HepG2 (cell line): ENCODE results near the gene ZNF117. TPM values are rescaled to one million over a fixed set of nuclear protein-coding genes. Genes with fewer than 3 reads are reported as not detected.

Experiments
- ATAC-seq: fragments of 200-7000 bp; cut with Tn5 transposase; 3 replicates; pipeline ENCODE4 v1.9.1; 2020; ENCODE audit warnings: mild to moderate bottlenecking, moderate library complexity
- BruUV-seq: library from RNA; stranded (reverse); fragments of 400-500 nt; replicated peaks from 2 replicates; lab custom pipeline; 2021; lab: Mats Ljungman, UMichigan
- CTCF ChIA-PET: fragments of 300-600 bp; formaldehyde crosslinking; extraction: SDS; loops from one replicate; lab custom pipeline; 2021; ENCODE audit warnings: low total read pairs, inconsistent platforms, low intra/inter-chr PET ratio; lab: Yijun Ruan, JAX
- POLR2A ChIA-PET: fragments of 350-600 bp; sonication (Branson Sonifier 250); formaldehyde crosslinking; loops from one replicate; lab custom pipeline; 2020; ENCODE audit warnings: antibody characterized with exemption, inconsistent platforms; lab: Yijun Ruan, JAX
- DNase-seq: peaks from one replicate; pipeline ENCODE4 v3.0.0-alpha.2; 2015; ENCODE audit warnings: low spot score
- FAIRE-seq: peaks from 3 replicates; lab custom pipeline; 2011; peaks lifted over from hg19 to GRCh38; lab: Jason Lieb, UNC
- H2AFZ ChIP-seq: one replicate; pipeline ENCODE4 v1.6.1; 2011; ENCODE audit warnings: low read length, inconsistent platforms
- H3K27ac ChIP-seq: fragments of 300-600 bp; 3 replicates; pipeline ENCODE4 v1.8.0; 2011; ENCODE audit warnings: mixed run types, mild to moderate bottlenecking, mixed read lengths, low read length, inconsistent platforms; ENCODE audit not compliant: insufficient read depth; ENCODE audit errors: extremely low read length
- H3K27me3 ChIP-seq, 2 experiments: fragments of 200-600 bp in 1 of 2; 2 replicates in 1 of 2; 3 replicates in 1 of 2; pipeline versions ENCODE4 v1.6.0 to v1.8.0; 2011; ENCODE audit warnings: low read length in 2 of 2, mild to moderate bottlenecking in 2 of 2, moderate library complexity in 2 of 2, inconsistent platforms in 1 of 2; ENCODE audit not compliant: insufficient read depth in 2 of 2, control insufficient read depth in 1 of 2
- H3K36me3 ChIP-seq, 2 experiments: fragments of 200-600 bp in 1 of 2; replicated peaks in 1 of 2; 2 replicates in 1 of 2; 3 replicates in 1 of 2; pipeline versions ENCODE4 v1.5.1 to v1.8.0; 2011; ENCODE audit warnings: low read length in 2 of 2, inconsistent platforms in 1 of 2; ENCODE audit not compliant: insufficient read depth in 2 of 2, control insufficient read depth in 1 of 2
- H3K4me1 ChIP-seq: 2 replicates; pipeline ENCODE4 v1.5.1; 2012; ENCODE audit warnings: low read length, inconsistent platforms; ENCODE audit not compliant: insufficient read depth
- H3K4me2 ChIP-seq: 2 replicates; pipeline ENCODE4 v1.6.0; 2011; ENCODE audit warnings: low read depth, low read length, inconsistent platforms
- H3K4me3 ChIP-seq, 3 experiments: fragments of 200-600 bp in 1 of 3; sonication (generic), shearing (Covaris generic) in 1 of 3; replicated peaks in 1 of 3; 2 replicates each; pipeline ENCODE4 v1.5.1; 2011 to 2016; ENCODE audit warnings: low read length in 3 of 3, inconsistent platforms in 2 of 3, low read depth in 2 of 3, mild to moderate bottlenecking in 2 of 3, control low read depth in 1 of 3, mixed read lengths in 1 of 3; ENCODE audit not compliant: insufficient read depth in 1 of 3
- H3K79me2 ChIP-seq: one replicate; pipeline ENCODE4 v1.6.1; 2011; ENCODE audit warnings: low read length, inconsistent platforms; ENCODE audit not compliant: insufficient read depth
- H3K9ac ChIP-seq: 2 replicates; pipeline ENCODE4 v1.6.0; 2011; ENCODE audit warnings: mild to moderate bottlenecking, low read depth, low read length, inconsistent platforms; ENCODE audit not compliant: insufficient read depth
- H3K9me3 ChIP-seq: 2 replicates; pipeline ENCODE4 v1.5.1; 2012; ENCODE audit warnings: mild to moderate bottlenecking, low read length
- H4K20me1 ChIP-seq: 2 replicates; pipeline ENCODE4 v1.6.0; 2011; ENCODE audit warnings: inconsistent platforms, mild to moderate bottlenecking, low read length, moderate library complexity; ENCODE audit not compliant: insufficient read depth
- BRD4 ChIP-seq: sonication (generic); formaldehyde crosslinking; IDR thresholded peaks from 2 replicates; pipeline ENCODE4 v1.4.0; 2020; ENCODE audit warnings: missing genetic modification reagents
- ELF3 ChIP-seq: IDR thresholded peaks from 2 replicates; pipeline ENCODE4 v1.6.1; 2016; ENCODE audit warnings: missing genetic modification reagents, missing compliant biosample characterization
- ETV6 ChIP-seq: sonication (generic); formaldehyde crosslinking; conservative IDR thresholded peaks from 2 replicates; pipeline ENCODE4 v1.4.0; 2020; ENCODE audit warnings: missing genetic modification reagents
- GFI1 ChIP-seq: sonication (generic); formaldehyde crosslinking; IDR thresholded peaks from 2 replicates; pipeline ENCODE4 v1.5.0; 2020; ENCODE audit warnings: missing genetic modification reagents, mild to moderate bottlenecking, borderline replicate concordance
- HNRNPK ChIP-seq: fragments of 200-400 bp; formaldehyde crosslinking; IDR thresholded peaks from 2 replicates; pipeline ENCODE4 v1.6.1; 2018; ENCODE audit warnings: low read length, low read depth, moderate library complexity, mild to moderate bottlenecking; ENCODE audit not compliant: poor library complexity, severe bottlenecking
- LRRFIP1 ChIP-seq: sonication (generic); formaldehyde crosslinking; conservative IDR thresholded peaks from 2 replicates; pipeline ENCODE4 v1.4.0; 2020; ENCODE audit warnings: missing genetic modification reagents
- NRL ChIP-seq: sonication (generic); formaldehyde crosslinking; IDR thresholded peaks from 2 replicates; pipeline ENCODE4 v1.5.0; 2020; ENCODE audit warnings: missing genetic modification reagents, mild to moderate bottlenecking, moderate library complexity, borderline replicate concordance
- ONECUT2 ChIP-seq: sonication (generic); formaldehyde crosslinking; IDR thresholded peaks from 2 replicates; pipeline ENCODE4 v1.4.0; 2020; ENCODE audit warnings: missing genetic modification reagents
- RAD21 ChIP-seq: fragments of 450-650 bp; formaldehyde crosslinking; IDR thresholded peaks from 2 replicates; pipeline ENCODE4 v1.5.0; 2020; ENCODE audit warnings: mild to moderate bottlenecking
- RBM39 ChIP-seq: fragments of 200-400 bp; formaldehyde crosslinking; IDR thresholded peaks from one replicate; pipeline ENCODE4 v1.6.1; 2018; ENCODE audit warnings: antibody characterized with exemption, mild to moderate bottlenecking, low read depth, low read length; ENCODE audit not compliant: poor library complexity, severe bottlenecking
- REXO4 ChIP-seq: sonication (generic); formaldehyde crosslinking; IDR thresholded peaks from 2 replicates; pipeline ENCODE4 v1.8.0; 2022; ENCODE audit warnings: missing genetic modification reagents, mild to moderate bottlenecking, borderline replicate concordance
- SALL2 ChIP-seq: sonication (generic); formaldehyde crosslinking; IDR thresholded peaks from 2 replicates; pipeline ENCODE4 v1.8.1; 2023; ENCODE audit warnings: mild to moderate bottlenecking, missing genetic modification reagents, inconsistent platforms
- SAP130 ChIP-seq: IDR thresholded peaks from 2 replicates; pipeline ENCODE4 v1.6.1; 2016; ENCODE audit warnings: low read depth
- TSC22D2 ChIP-seq: sonication (generic); formaldehyde crosslinking; IDR thresholded peaks from 2 replicates; pipeline ENCODE4 v1.5.1; 2020; ENCODE audit warnings: missing genetic modification reagents, mild to moderate bottlenecking, borderline replicate concordance
- ZMYM3 ChIP-seq: sonication (generic); formaldehyde crosslinking; IDR thresholded peaks from 2 replicates; pipeline ENCODE4 v1.5.1; 2020; ENCODE audit warnings: mild to moderate bottlenecking, missing genetic modification reagents
- ZNF569 ChIP-seq: sonication (generic); formaldehyde crosslinking; IDR thresholded peaks from 2 replicates; pipeline ENCODE4 v1.5.0; 2020; ENCODE audit warnings: mild to moderate bottlenecking, missing genetic modification reagents, moderate library complexity, borderline replicate concordance
- ZNF572 ChIP-seq: sonication (generic); formaldehyde crosslinking; IDR thresholded peaks from 2 replicates; pipeline ENCODE4 v1.5.1; 2020; ENCODE audit warnings: mild to moderate bottlenecking, missing genetic modification reagents
- ZNF782 ChIP-seq: sonication (generic); formaldehyde crosslinking; IDR thresholded peaks from 2 replicates; pipeline ENCODE4 v1.4.0; 2020; ENCODE audit warnings: missing genetic modification reagents, mild to moderate bottlenecking, borderline replicate concordance
- WGBS: methylation state at CpG from one replicate; pipeline ENCODE4 v1.1.6; 2017; ENCODE audit warnings: low lambda C conversion rate; 5-methylcytosine and 5-hydroxymethylcytosine counted together
- in situ Hi-C: cut with HindIII; loops from 2 replicates; pipeline ENCODE4 v1.10.0; 2017; ENCODE audit warnings: low pct_unique_long_range_greater_than_20kb; ENCODE audit not compliant: extremely low pct_ligation_motif_present
- intact Hi-C: fragments of 100-400 bp; cut with micrococcal nuclease; formaldehyde crosslinking; loops from one replicate; pipeline ENCODE4 v1.10.0; 2022; ENCODE audit not compliant: unreplicated experiment
- polyA plus RNA-seq, 8 experiments: library from polyadenylated mRNA; depleted of rRNA in 3 of 8; stranded (reverse) in 7 of 8; unstranded in 1 of 8; fragments of >200 nt; fragmentation: Illumina TruSeq in 4 of 8; extraction: Trizol in 4 of 8; gene quantifications; 2 replicates each; pipeline versions ENCODE4 v1.2.1 to v1.2.3, GENCODE V29; 2011 to 2016; ENCODE audit warnings: low read depth in 4 of 8, missing spikeins in 1 of 8, mixed read lengths in 1 of 8; ENCODE audit not compliant: insufficient read depth in 1 of 8
- total RNA-seq, 5 experiments: library from RNA; depleted of rRNA; stranded (reverse); fragments of >200 nt; fragmentation: Illumina TruSeq; extraction: Trizol; gene quantifications; 2 replicates each; pipeline ENCODE4 v1.2.3, GENCODE V29; 2016; ENCODE audit warnings: low read depth in 1 of 5
- TF ChIP-seq, protein P1 (sequence below): sonication (generic); formaldehyde crosslinking; IDR thresholded peaks from 2 replicates; pipeline ENCODE4 v1.5.0; 2020; ENCODE audit warnings: mild to moderate bottlenecking, missing genetic modification reagents

The ZNF117 gene
- total and polyA plus RNA-seq, 2 of the 13 experiments (the other 11 are each of a cell fraction or from before 2014, with no cell fraction given) = 6.6 to 20.0 TPM

GRCh38 chr7:64946772-64947171 is 44.1 kb downstream of the ZNF117 start:
- Histone ChIP-seq H3K4me3 (peak overlapping the region; percentile 64 to 83 (median 67)), H3K4me1 (peaks cover 33% of the 10 kb centered on the region), H3K9me3 (no peaks in the 10 kb centered on the region), H3K27ac (no peak overlapping the region), H3K36me3 (no peaks in the 10 kb centered on the region), H4K20me1 (no peaks in the 10 kb centered on the region), H3K9ac (peak overlapping the region; percentile 71; the same call in 1 of the 2 replicates), H2AFZ (no peak overlapping the region), H3K79me2 (no peaks in the 10 kb centered on the region), H3K27me3 (peaks cover 0 to 2% of the 10 kb centered on the region in 2 experiments; a peak in 1 of 5 replicates), H3K4me2 (peak overlapping the region; percentile 93)
- no peak for FAIRE-seq
- 54% methylated on average over 4 of the region's 5 CpGs for WGBS
- ChIA-PET CTCF (no interaction called here), POLR2A (interaction anchor here (0.7 to 1.6 kb wide), 4 partner anchors 23 to 154 kb away, joined by 3 to 4 read pairs (median 4); partner anchors contain the start of gene ERV3-1)
- DNase-seq = peak; percentile 27
- intact Hi-C loops = no loop called here
- in situ Hi-C loops = no loop called here
- ATAC-seq = peak; percentile 82
- no TSS peak for BruUV-seq
- TF ChIP-seq RBM39 (no peak), NRL (0 out of 2 replicates have a peak, but pooled peaks have one; percentile 47), ZNF569 (CRISPR knock-in tag) (no peak), SALL2 (CRISPR knock-in tag) (0 out of 2 replicates have a peak, but pooled peaks have one; percentile 31), RAD21 (CRISPR knock-in tag) (no peak), ZNF572 (CRISPR knock-in tag) (no peak), ONECUT2 (CRISPR knock-in tag) (no peak), REXO4 (no peak), ELF3 (0 out of 2 replicates have a peak, but pooled peaks have one; percentile 4), ETV6 (CRISPR knock-in tag) (no peak), ZMYM3 (peak; percentile 74), LRRFIP1 (CRISPR knock-in tag) (no peak), ZNF782 (no peak), BRD4 (CRISPR knock-in tag) (0 out of 2 replicates have a peak, but pooled peaks have one; percentile 26), SAP130 (CRISPR knock-in tag) (peak; percentile 7; the same call in 1 of the 2 replicates), GFI1 (CRISPR knock-in tag) (no peak), TSC22D2 (no peak), HNRNPK (no peak)
- TF ChIP-seq, protein P1, sequence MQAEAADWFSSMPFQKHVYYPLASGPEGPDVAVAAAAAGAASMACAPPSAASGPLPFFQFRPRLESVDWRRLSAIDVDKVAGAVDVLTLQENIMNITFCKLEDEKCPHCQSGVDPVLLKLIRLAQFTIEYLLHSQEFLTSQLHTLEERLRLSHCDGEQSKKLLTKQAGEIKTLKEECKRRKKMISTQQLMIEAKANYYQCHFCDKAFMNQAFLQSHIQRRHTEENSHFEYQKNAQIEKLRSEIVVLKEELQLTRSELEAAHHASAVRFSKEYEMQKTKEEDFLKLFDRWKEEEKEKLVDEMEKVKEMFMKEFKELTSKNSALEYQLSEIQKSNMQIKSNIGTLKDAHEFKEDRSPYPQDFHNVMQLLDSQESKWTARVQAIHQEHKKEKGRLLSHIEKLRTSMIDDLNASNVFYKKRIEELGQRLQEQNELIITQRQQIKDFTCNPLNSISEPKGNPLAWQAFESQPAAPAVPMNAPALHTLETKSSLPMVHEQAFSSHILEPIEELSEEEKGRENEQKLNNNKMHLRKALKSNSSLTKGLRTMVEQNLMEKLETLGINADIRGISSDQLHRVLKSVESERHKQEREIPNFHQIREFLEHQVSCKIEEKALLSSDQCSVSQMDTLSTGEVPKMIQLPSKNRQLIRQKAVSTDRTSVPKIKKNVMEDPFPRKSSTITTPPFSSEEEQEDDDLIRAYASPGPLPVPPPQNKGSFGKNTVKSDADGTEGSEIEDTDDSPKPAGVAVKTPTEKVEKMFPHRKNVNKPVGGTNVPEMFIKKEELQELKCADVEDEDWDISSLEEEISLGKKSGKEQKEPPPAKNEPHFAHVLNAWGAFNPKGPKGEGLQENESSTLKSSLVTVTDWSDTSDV (CRISPR knock-in tag) = no peak
